Right ventricle myocardium inferior (tissue), 1 donor: ENCODE results near the gene CERS6. TPM values are rescaled to one million over a fixed set of nuclear protein-coding genes. Genes with fewer than 3 reads are reported as not detected.
A peak's percentile ranks its signal among the peaks of the same experiment; 100 is the strongest.

Source experiments
- ATAC-seq: fragments of 200-7000 bp; cut with Tn5 transposase; one replicate; pipeline ENCODE4 v1.9.1; 2020; ENCODE audit warnings: mild to moderate bottlenecking, moderate library complexity
- DNase-seq: peaks from one replicate; pipeline ENCODE4 v3.0.0; 2021; ENCODE audit errors: missing footprints
- intact Hi-C: fragments of 100-400 bp; cut with DNase I; formaldehyde crosslinking; loops from one replicate; pipeline ENCODE4 v1.11.0; 2022
- total RNA-seq: library from RNA; stranded (reverse); fragmentation: NEBNext Ultra II Directional; extraction: Animal tissue kit (Norgen Biotek cat#: 25700); gene quantifications from one replicate; pipeline ENCODE4 v1.2.1, GENCODE V29; 2021
- donor health status: DM: no; HTN: yes; CAD: no; lungs with severe emphysema.

CERS6 gene
- total RNA-seq, 1 donor from 2014 or later: 65.7 TPM

DNA sequence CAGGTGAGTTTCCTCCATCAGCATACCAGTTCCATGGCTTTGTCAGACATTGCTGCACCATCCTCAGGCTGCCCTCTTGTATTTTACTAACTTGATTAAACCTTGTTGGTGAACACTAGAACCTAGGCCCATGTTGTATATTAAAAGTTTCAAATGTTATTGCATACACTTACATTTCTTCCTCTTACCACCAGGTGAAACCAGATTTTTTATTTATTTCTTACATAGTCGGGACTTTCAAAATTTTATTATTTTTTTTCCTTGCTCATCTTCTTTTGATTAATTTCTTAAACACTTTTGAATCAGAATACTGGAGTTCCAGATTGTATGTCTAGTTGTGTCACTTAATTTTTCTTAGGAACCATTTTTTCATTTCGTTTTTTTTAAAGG lies 5.9 kb downstream of the CERS6 start:
- no peak for DNase-seq
- intact Hi-C loops: no loop called here
- no peak for ATAC-seq

DNA sequence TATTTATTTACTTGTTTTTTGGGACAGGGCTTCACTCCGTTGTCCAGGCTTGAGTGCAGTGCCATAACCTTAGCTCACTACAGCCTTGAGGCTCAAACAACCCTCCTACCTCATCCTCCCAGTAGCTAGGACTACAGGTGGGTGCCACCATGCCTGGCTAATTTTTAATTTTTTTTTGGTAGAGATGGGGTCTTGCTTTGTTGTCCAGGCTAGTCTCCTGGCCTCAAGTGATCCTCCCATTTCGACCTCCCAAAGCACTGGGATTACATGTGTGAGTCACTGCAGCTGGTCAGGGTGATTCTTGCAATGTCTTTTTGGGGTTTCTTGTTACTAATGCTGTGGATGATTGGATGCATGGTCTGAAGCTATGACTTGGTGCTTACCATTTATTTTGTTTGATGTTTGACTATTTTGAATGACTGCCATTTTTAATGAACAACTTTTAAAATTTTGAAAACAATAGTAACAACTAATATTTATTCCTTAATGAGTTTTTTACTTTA lies 6.5 kb downstream of the CERS6 start:
- DNase-seq (no peak), ATAC-seq (no peak)
- intact Hi-C loops: no loop called here

DNA sequence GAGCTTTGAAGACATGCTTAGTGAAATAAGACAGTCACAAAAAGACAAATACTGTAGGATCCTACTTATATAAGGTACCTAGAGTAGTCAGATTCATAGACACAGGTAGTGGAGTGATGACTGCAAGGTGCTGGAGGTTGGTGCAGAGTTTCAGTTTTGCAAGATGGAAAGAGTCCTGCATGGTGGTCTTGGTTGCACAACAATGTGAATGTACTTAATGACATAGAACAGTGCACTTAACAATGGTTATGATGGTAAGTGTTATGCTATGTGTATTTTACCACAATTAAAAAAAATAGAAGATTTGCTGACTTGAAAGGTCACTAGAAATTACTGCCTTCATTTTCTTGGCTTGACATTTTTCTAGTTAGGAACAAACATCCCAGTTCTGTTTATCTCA lies 9.5 kb downstream of the CERS6 start:
- ATAC-seq (no peak), DNase-seq (no peak)
- intact Hi-C loops: no loop called here

- DNase-seq (no peak), ATAC-seq (no peak)
- intact Hi-C loops: no loop called here
Measured at GRCh38 chr2:168466190-168466737, 10.2 kb downstream of the CERS6 start.

GRCh38 chr2:168466834-168467565 lies 10.9 kb downstream of the CERS6 start:
- ATAC-seq (peak; percentile 65), DNase-seq (no peak)
- intact Hi-C loops: no loop called here

- intact Hi-C loops: no loop called here
- ATAC-seq: no peak
Measured at GRCh38 chr2:168467729-168468128, 11.7 kb downstream of the CERS6 start.

GRCh38 chr2:168468354-168468753 lies 12.3 kb downstream of the CERS6 start:
- ATAC-seq: no peak
- intact Hi-C loops: no loop called here

More at GRCh38 chr2:168467729-168468128, 11.7 kb downstream of the CERS6 start:
- no peak for DNase-seq

GRCh38 chr2:168469281-168469988 lies 13.4 kb downstream of the CERS6 start:
- ATAC-seq (no peak), DNase-seq (no peak)
- intact Hi-C loops: no loop called here

More at GRCh38 chr2:168468354-168468753, 12.3 kb downstream of the CERS6 start:
- no peak for DNase-seq

DNA sequence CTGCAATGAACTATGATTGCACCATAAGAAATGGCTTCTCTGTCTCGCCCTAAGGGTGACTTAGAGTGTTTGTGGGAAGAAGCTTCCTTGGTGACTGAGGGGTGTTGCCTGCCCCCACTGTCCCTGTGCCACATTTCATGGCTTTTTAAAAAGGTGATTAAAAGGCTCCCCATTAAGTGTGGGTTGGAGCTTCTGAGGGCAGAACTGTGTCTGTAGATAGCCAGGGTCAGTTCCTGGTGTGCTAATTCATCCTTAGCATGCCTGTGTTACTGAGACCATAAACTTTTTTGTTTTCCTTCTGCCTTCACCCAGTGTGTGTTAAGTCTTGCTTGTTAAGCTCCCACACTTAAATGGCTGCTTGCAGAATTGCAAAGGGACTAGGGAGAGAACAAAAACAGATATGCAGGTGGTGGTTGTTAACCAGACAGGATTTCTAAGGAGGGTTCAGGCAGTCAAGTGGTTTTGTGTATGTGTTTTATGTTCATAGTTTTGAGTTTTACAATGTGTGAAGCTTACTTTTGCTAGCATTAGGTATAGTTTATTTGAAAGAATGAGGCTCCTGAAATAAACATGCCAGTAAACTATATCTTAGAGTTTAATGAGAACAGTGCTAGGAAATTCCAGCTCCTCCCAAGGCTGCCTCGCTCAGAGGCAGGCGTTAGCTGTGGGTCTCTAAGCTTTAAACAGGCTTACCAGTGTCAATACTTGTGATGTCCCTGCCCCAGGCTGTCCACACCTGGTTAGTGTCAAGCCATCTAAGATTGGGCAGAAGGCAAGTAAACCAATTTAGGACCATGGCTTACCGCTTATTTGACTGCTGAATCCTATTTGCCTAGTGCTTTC lies 14.5 kb downstream of the CERS6 start:
- intact Hi-C loops: no loop called here
- DNase-seq (no peak), ATAC-seq (peak; percentile 56)

GRCh38 chr2:168471163-168471475 lies 15.0 kb downstream of the CERS6 start:
- no peak for DNase-seq
- ATAC-seq: no peak
- intact Hi-C loops: no loop called here

- no peak for ATAC-seq
- DNase-seq: no peak
- intact Hi-C loops: no loop called here
Measured at GRCh38 chr2:168475636-168476035, 19.6 kb downstream of the CERS6 start.

DNA sequence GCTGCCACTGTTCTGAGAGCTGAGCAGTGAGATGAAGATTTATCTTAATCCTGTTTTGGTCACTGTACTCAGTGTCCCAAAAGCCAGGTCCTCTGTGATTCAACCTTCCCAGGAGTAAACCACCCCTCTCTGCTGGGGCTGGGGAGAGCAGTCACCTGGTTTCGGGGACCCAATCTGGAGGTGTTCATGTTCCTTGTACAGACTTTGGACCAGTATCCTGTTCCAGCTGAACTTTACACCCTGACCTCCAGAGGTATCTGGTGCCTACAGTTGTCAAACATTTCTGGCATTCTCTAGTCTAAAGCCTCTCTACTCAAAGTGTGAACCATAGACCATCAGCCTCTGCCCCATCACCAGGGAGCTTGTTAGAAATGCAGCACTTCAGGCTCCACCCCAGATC lies 22.1 kb downstream of the CERS6 start:
- no peak for DNase-seq
- intact Hi-C loops: no loop called here
- peak; percentile 31 for ATAC-seq

GRCh38 chr2:168480356-168480755 lies 24.3 kb downstream of the CERS6 start:
- intact Hi-C loops: no loop called here
- DNase-seq: no peak
- no peak for ATAC-seq

GRCh38 chr2:168480825-168481585 lies 24.9 kb downstream of the CERS6 start:
- DNase-seq (no peak), ATAC-seq (no peak)
- intact Hi-C loops: no loop called here

GRCh38 chr2:168482269-168482668 lies 26.2 kb downstream of the CERS6 start:
- intact Hi-C loops: no loop called here
- no peak for ATAC-seq
- no peak for DNase-seq

- DNase-seq (no peak), ATAC-seq (no peak)
- intact Hi-C loops: no loop called here
Measured at GRCh38 chr2:168482952-168483831, 27.1 kb downstream of the CERS6 start.

DNA sequence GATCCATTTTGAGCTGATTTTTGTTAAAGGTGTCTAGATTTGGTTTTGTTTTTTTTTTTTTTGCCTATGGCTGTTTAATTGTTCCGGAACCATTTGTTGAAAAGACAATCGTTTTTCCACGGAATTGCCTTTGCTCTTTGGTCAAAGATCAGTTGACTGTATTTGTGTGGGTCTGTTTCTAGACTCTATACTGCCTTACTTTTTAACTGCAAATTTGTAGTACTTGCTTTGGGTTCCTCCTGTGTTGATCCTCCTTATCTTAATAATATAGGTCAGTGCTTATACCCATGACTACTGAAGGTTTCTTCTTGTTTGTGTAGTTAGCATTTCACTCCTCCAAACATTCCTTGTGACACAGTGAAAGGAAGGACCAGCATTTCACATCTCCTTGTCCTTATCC lies 30.4 kb downstream of the CERS6 start:
- no peak for ATAC-seq
- intact Hi-C loops: no loop called here

More for the DNA sequence above, 30.4 kb downstream of the CERS6 start:
- DNase-seq: no peak
